HCT116 (cell line): ENCODE data around the gene USPL1.

ENCODE experiments used
- CBX3 ChIP-seq: IDR thresholded peaks from 2 replicates; pipeline ENCODE4 v1.6.1; 2012; ENCODE audit warnings: low read depth
- CTCF ChIP-seq, 3 experiments: fragments of 200-600 bp in 1 of 3; sonication (generic) in 1 of 3; IDR thresholded peaks in 2 of 3; conservative IDR thresholded peaks in 1 of 3; 2 replicates each; pipeline ENCODE4 v1.5.1; 2012 to 2017; ENCODE audit warnings: low read depth in 2 of 3, low read length in 2 of 3, antibody characterized with exemption in 1 of 3, borderline replicate concordance in 1 of 3, control low read depth in 1 of 3, mild to moderate bottlenecking in 1 of 3, mixed read lengths in 1 of 3, mixed run types in 1 of 3, moderate library complexity in 1 of 3; ENCODE audit not compliant: insufficient read depth in 1 of 3
- EGR1 ChIP-seq: IDR thresholded peaks from 2 replicates; pipeline ENCODE4 v1.6.1; 2012; ENCODE audit warnings: low read depth
- EZH2 ChIP-seq: fragments of 200-600 bp; sonication (generic); IDR thresholded peaks from 2 replicates; pipeline ENCODE4 v1.6.1; 2017; ENCODE audit warnings: antibody characterized with exemption, mixed run types
- EZH2phosphoT487 ChIP-seq: fragments of 200-600 bp; IDR thresholded peaks from 2 replicates; pipeline ENCODE4 v1.6.1; 2018; ENCODE audit warnings: antibody characterized with exemption, borderline replicate concordance
- JUND ChIP-seq: IDR thresholded peaks from 2 replicates; pipeline ENCODE4 v1.6.1; 2012
- POLR2A ChIP-seq: IDR thresholded peaks from 2 replicates; pipeline ENCODE4 v1.7.0; 2011; ENCODE audit warnings: borderline replicate concordance; ENCODE audit not compliant: insufficient read depth, insufficient read length; ENCODE audit errors: extremely low read depth
- SIN3A ChIP-seq: IDR thresholded peaks from 2 replicates; pipeline ENCODE4 v1.6.1; 2012; ENCODE audit warnings: low read depth
- SP1 ChIP-seq: IDR thresholded peaks from 2 replicates; pipeline ENCODE4 v1.6.1; 2012; ENCODE audit warnings: low read depth
- TCF7L2 ChIP-seq: IDR thresholded peaks from 2 replicates; pipeline ENCODE4 v1.7.0; 2011; ENCODE audit warnings: borderline replicate concordance, inconsistent platforms; ENCODE audit not compliant: insufficient read depth, insufficient read length; ENCODE audit errors: extremely low read depth
- YY1 ChIP-seq: IDR thresholded peaks from 2 replicates; pipeline ENCODE4 v1.6.1; 2011; ENCODE audit warnings: low read length, low read depth, moderate library complexity, mild to moderate bottlenecking; ENCODE audit not compliant: insufficient replicate concordance; ENCODE audit errors: extremely low read depth
- ZFX ChIP-seq: fragments of 450-650 bp; IDR thresholded peaks from 2 replicates; pipeline ENCODE4 v1.6.1; 2017

- no peak for TF ChIP-seq POLR2A
- no peak for TF ChIP-seq SIN3A
- TF ChIP-seq CTCF (IDR thresholded peaks at IDR 0.05 in 2 of 3, conservative IDR thresholded peaks at IDR 0.05 in 1 of 3; ENCODE audit: borderline replicate concordance in 1 of 3, insufficient read depth in 1 of 3, low read depth in 2 of 3, low read length in 2 of 3): no peak
- TF ChIP-seq EZH2phosphoT487: no peak
- TF ChIP-seq SP1: no peak
- TF ChIP-seq TCF7L2: no peak
- TF ChIP-seq EZH2: no peak
- no peak for TF ChIP-seq YY1
- no peak for TF ChIP-seq CBX3
- no peak for TF ChIP-seq ZFX
- TF ChIP-seq EGR1: no peak
- no peak for TF ChIP-seq JUND
Observed at GRCh38 chr13:30619731-30620130, 2.0 kb downstream of the USPL1 start.
